NCI-H2196 (cell line): Measurements from ENCODE around the gene NABP1.
A peak's percentile ranks its signal among the peaks of the same experiment; 100 is the strongest.

Experiments used
- DNase-seq: peaks from one replicate; lab custom pipeline; 2025; ENCODE audit not compliant: unreplicated experiment; lab: John Stamatoyannopoulos, UW

NABP1 gene

DNA sequence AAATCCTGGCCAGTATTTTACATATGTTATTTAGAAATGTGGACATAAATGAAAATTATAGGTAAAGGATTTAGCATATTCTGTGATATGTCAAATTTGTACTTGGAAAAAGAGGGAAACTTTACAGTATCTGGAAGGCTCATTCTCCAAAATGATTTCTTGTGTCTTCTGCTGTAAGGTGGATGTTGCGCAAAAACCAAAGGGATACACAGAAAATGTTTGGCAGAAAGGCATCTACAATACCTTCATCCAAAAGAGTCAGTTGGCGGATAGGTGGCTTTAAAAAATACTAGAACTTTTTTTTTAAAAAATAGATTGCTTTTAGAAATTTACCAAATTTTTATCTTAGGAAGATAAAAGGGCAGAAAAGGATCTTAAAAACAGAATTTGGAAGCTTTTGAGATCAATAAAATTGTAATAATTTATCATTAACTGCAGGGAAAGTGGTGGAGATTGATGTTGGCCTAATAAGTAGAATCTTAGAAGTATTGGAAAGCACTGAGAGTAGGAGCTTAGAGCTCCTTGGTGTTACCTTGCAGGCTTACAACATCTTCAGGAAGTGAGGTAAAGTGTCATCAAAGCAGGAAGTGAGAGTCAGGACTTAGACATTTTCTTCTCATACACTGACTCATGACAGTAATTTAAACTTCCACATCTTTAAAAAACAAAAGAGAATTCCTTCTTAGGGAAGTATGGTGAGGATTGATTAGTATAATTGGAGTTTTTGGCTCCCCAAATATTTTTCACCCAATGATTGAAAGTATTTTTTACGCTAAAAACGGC is 2.1 kb downstream of the NABP1 start:
- no peak for DNase-seq

DNA sequence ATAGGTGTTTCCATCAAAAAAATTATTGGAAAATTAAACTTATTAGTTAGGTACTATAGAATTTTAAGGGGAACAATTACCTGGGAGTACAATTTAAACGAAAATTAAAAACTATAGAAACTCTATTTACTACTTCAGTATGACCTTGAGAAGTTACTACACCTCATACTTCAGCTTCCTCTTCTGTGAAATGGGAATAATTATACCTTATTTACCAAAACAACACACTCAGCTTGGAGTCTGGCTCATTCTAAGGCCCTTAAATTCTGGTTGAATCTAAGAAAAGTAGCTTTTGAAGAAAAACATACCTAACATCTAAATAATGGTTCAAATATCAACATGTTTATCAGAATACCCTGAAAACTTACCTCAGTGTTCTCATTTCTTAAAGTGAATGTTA is 2.7 kb downstream of the NABP1 start:
- no peak for DNase-seq

DNA sequence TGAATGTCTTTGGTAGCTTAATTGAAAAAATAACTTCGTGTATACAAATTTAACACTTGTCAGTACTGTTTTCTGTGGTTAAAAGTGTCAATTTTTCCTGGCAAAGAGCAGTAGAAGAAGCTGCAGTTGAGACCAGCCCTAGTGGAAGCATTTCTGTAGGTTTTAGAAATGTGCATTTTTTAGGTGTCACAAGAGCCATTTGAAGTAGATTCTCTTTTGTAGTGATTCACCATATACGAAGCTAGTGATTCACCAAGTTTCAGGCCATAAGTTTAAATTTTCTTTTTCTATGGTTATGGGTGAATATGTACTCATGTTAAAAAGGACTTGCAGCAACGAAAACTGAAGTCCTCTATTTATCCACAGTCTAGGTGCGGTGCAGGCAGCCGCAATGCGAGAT is 4.2 kb downstream of the NABP1 start:
- no peak for DNase-seq

DNA sequence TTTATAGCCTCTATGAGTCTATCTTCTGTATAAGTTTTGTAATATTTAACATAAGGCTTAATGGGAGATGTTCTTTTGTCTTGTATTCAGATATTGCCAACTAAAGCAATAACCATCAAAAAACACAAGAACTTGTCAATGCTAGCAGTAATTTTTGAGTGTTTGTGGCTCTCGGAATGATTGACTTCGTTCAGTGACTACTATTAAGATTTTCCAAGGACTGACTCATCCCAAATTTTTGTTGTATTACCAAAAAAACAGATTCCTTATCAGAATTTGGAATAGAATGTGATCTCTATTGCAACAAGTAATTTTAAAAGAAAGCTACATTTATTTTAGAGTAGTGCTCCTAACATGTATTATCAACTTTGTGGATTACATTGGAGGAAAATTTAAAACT is 8.1 kb downstream of the NABP1 start:
- no peak for DNase-seq

DNA sequence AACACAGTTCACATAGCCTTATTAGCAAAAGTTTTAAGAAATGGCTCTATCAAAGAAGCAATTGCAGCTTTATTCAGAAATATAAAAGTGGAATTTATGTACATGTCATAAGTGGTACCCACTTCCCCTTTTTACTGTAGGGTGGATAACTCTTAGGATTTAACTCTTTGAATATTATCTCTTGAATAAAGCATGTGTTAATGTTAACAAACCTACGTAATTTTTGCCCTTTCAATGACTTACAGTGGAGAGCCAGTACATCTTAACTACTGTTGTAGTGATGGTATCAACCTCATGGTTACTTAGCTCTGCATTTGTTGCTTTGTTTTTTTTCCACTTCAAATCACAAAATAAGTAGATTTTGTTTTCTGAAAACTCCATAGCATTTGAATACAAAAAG is 8.8 kb downstream of the NABP1 start:
- DNase-seq: no peak

DNA sequence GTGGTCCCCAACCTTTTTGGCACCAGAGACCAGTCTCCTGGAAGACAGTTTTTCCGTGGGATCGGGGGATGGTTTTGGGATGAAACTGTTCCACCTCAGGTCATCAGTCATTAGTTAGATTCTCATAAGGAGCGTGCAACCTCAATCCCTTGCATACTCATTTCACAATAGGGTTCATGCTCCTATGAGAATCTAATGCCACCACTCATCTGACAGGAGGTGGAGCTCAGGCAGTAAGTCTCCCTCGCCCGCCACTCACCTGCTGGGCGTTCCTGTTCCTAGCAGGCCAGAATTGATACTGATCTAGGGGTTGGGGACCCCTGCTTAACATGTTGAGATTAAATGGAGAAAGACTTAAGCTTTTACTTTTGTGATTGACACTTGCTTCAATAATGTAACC is 9.9 kb downstream of the NABP1 start:
- DNase-seq: no peak

DNA sequence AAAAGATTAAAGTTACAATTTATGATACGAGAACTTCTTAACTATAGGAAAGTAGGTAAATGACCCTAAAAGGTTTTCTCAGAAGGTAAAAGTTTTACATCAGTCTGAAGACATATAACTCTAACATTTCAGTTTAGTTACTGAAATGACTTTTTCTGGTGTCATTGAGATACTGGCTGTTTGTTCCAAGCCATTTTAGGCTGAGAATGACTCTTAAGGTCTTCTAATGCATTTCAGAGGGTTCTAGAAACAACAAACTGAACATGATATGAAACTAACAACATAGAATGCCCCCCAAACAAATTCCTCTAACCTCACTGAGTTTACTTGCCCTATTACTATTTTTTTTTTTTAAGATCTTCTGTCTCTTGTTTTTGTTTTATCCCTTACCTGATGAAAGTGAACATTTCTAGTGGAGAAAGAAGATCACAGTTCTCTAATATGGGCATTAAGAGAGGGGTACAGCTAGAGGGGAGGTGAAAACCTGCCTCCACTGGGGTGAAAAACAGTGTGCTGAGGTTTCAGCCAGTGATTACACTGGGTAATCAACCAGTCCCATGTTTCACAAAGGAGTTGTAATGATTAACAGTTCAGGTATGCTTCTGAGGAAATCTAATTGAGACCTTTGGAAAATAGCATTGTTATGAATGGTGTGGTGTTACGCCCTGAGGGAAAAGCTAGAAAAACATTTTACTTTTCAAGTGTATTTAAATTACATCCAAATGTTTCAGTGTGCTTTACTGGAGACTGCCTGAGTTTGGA is 11.2 kb downstream of the NABP1 start:
- DNase-seq: no peak

DNA sequence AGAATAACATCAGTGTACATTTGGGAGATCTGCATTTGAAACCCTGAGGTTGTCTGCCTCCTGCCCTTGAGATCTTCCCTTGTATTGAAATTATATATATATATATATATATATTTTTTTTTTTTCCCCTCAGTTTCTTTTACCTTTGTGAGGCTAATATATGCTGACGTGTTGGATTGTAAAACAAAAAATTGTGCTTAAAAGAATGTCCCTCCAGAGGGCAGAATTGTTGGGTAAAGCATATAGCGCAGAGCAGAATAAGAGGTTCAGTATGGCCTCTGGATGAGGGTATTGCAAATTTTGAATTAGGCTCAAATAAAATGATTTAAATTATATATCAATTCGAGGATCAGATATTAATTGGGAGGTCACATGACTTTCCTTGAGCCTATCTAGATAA is 12.4 kb downstream of the NABP1 start:
- DNase-seq: no peak

DNA sequence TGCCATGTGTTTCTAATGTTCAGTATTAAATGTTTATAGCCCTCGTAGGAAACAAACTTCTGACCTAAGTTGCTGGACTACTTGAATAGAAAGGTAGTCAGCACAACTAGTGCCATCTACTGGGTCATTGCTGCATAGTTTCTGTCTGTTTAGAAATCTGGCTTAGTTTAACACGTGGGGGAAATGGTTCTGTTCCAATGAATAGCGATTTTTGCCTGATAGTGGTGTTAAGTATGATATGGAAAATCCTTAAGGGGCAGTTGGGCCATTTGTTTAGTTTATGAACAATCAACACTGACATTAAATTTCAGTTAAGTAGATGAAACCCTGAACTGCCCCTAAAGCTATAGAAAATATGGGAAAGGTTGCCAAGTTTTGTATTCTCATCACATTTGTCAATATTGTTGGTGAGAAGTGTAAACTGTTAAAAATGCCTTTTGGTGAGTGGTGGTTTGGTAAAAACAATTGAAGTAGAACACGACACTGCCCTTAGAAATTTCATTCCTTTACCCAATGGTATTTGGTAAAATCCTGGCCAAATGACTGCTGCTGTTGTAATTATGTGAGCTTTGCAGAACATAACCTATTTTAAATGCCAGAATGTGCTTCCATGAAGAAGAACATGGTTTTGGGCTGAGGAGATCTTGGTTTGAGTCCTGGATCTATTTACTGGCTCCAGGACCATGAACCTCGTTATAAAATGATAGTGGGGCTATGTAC is 13.2 kb downstream of the NABP1 start:
- peak; percentile 14 for DNase-seq

DNA sequence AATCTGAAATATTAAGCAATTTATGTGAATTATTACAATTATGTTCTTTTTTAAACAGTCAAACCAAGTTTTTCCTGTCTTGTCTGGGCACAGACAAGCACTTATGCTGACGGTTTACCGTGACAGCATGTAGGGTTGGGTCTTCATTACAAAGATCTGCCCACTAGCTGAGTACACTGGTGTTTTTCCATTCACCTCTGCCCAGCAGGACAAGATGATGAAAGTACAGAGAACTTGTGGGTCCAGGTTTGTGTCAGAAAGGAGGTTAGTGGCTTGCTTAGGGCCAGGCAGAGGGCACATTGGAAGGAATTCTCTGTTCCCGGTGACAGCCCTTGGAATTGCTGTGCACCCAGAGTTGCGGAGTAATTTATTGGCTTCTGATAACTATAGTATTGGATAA is 14.0 kb downstream of the NABP1 start:
- no peak for DNase-seq

DNA sequence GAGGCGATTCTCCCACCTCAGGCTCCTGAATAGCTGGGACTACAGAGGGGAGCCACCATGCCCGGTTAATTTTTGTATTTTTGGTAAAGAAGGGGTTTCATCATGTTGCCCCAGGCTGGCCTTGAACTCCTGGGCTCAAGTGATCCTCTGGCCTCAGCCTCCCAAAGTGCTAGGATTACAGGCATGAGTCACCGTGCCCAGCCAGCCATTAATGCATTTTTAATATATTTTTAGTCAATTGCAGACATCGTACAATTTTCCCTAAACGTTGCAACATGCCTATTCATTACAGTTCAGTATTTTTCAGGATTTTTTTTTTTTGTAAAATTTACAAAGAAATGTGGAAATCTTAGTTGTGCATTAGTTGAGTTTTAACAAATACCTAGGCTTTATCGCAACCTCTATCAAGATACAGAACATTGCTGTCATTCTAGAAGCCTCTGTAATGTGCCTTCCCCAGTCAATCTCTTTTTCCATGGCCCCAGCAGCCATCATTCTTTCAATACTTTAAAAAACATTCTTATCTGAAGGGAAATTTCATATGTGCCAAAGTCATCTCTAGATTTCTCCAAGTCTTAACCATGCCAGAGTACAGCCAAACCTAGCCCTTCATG is 14.7 kb downstream of the NABP1 start:
- no peak for DNase-seq

DNA sequence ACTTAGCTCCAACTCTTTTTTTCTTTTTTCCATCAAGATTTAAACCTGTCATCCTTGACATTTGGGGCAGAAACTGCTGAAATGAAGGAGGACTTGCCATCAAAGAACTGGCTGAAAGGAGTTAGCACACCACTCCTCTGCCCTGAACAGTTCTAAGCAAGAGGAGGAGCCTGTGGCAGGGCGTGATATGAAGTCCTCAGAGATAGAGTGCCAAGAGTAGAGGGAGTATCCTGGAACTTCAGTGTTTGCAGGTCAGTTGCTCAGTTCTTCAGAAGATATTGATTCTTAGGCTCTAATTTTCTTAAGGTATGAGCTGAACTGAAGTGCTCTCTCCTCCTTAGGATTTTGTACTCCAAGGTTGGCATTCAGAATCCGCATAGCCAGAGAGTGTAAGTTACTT is 15.2 kb downstream of the NABP1 start:
- no peak for DNase-seq

DNA sequence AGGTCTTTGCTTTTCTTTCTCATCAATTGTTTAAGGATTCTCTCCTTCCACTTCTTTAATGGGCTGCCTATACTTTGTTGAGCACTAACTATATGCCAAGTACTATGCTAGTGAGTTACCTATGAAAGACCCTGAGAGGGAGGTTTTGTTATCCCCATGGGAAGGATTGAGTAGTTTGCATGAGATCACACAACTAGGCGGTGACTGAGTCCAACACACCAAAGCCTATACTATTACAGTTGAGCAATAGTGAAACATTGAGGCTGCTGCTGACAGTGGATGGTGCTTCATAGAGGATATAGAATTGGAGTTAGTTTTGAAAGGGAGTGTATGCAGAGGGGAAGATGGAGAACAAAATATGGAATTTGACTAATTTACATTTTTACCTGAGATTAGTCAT is 15.8 kb downstream of the NABP1 start:
- DNase-seq: no peak

DNA sequence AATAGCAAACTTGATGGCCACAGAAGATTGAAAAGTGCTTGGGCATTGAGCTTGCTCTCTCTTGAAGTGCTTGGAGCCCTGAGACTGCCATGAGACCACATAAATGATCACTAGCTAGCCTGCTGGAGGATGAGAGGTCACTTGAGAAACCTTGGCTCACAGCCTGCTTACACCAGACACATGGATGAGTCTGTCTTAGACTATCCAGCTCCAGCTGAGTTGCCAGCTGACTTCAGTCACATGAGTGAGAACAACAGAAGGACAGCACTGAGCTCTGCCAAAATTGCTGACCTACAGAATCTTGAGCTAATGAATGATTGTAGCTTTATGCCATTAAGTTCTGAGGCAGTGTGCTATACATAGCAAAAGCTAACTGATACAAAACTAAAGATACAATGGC is 18.1 kb downstream of the NABP1 start:
- DNase-seq: peak; percentile 67

DNA sequence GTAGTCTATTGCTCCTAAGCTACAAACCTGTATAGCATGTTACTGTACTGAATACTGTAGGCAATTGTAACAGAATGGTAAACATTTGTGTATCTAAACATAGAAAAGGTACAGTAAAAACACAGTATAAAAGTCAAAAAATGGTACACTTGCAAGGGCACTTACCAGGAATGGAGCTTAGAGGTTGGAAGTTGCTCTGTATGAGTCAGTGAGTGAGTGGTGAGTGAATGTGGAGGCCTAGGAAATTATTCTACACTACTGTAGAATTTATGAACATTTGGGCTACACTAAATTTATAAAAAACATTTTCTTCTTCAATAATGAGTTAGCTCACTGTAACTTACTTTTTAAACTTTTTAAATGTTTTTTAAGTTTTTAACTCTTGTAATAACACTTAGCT is 19.0 kb downstream of the NABP1 start:
- DNase-seq: no peak

DNA sequence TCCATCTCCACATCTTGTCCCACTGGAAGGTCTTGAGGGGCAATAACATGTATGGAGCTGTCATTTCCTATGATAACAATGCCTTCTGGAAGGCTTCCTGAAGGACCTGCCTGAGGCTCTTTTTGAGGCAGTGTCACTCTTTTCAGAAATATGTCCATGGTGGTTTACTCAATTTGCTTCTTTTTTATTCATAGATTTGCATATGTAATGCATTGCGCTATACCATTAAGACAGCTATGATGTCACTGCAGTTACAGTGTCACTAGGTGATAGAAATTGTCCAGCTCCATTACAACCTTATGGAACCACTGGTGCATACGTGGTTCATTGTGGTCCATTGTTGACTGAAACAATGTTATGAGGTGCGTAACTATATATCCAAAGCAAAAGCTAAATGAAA is 19.9 kb downstream of the NABP1 start:
- no peak for DNase-seq

DNA sequence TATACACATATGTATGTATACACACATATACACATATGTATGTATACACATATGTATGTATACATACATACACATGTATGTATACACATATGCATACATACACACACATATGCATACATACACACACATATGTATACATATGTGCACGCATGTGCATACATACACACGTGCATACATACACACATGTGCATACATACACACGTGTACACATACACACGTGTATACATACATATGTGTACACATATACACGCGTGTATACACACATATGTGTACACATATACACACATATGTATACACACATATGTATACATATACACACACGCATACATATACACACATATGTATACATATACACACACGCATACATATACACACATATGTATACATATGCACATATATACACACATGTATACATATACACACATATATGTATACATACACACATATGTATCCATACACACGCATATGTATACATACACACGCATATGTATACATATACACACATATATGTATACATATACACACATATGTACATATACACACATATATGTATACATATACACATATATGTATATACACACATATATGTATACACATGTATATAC is 21.5 kb downstream of the NABP1 start:
- no peak for DNase-seq

DNA sequence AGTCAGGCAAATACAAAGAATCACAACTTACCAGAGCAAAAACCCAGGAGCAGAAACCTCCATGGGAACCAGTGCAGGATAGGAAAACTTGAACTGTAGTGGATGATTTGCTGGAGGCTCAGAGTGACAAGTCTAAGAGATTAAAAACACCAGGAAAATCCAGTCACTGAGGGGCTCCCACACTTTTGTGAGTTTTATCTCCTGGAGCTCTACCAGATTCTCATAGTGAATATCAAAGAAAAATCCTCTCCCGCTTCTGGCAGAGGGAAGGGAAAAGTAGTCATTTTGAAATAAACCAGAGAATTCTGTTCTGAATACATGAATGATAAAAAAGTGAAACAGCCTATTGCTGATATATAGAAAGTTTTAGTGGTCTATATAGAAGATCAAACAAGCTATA is 23.1 kb downstream of the NABP1 start:
- no peak for DNase-seq

DNA sequence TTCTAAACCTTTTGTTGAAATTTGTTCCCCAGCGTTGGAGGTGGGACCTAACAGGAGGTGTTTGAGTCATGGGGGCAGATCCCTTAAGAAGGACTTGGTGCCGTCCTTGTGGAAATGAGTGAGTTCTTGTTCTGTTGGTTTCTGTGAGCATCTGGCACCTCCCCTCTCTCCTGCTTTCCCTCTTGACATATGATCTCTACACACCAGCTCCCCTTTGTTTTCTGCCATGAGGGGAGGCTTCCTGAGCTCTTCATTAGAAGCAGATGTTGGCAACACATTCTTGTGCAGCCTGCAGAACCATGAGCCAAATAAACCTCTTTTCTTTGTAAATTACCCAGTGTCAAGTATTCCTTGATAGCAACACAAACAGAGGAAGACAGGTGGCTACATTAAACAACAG is 23.8 kb downstream of the NABP1 start:
- peak; percentile 27 for DNase-seq

DNA sequence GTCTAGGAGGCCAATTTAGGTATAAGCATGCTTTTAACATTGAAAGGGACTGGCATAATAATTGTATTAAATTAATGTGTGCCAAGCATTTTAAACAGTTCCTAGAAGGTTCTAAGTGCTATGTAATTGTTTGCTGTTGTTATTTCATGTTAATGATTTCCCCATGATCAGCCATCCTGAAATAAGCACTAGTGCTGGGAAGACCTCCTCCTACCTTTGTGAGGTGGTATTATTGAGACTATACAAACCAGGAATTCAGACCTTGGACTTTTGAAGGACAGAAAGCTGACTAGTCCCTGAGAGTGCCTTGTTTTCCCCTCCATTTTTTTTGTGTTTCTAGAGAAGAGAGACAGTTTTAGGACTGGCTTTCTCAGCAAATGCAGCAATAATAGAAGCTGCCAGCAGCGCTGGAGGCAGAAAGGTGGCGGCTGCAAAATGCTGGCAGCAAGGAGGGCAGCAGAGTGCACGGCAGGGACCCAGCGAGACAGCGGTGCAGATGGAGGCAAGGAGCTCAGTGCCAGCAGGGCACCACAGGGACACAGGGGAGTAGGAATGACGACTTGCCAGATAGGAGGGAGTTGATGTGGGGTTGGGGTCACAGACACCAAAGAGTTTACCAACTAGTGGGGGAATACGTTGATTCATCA is 25.3 kb downstream of the NABP1 start:
- DNase-seq: no peak

DNA sequence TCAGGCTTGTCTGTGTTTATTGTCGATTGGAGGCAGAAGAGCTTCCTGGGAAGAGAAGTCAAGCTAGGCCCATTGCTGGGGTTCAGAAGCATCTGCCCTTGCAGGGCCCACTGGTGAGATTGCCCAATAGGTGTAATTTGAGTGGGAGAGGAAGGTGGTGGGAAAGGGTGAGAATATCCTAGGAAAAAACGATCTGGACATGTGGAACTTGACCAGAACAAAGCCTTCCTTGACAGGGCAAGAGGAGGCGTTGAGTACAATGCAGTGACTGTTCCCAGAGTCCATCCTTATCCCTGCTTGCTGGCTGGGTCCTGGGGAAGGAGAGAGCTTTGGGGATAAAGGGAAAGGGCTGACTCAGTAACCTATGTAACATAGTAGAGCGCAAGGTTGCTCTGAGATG is 27.1 kb downstream of the NABP1 start:
- DNase-seq: no peak
